ENCODE data around the gene STPG1.

Gene STPG1

DNA sequence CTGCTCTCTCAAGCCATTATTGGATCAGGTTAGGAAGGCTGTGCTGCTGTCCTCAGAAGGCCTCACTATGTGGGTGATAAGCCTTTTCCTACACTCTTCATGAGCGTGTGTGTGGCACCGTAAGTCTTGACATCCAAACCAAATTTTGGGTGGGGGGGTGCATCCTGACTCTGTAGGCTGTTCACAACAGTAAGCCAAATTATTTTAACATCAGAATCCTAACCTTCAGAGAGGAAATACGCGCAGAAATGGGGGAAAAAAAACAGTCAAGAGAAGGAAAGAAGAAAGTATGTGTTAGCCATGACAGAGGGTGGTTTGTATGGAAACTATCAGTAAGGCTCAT, 21.0 kb downstream of the STPG1 start:
- no peaks in the 10 kb centered on the region for H3K27me3 ChIP-seq
- no peak overlapping the region for H3K4me3 ChIP-seq (ENCODE audit: low read depth, low read length)
- DNase-seq: no peak
- no peaks in the 10 kb centered on the region for H3K9me3 ChIP-seq
- H3K4me1 ChIP-seq: no peaks in the 10 kb centered on the region
- H3K36me3 ChIP-seq: no peaks in the 10 kb centered on the region
- TF ChIP-seq, protein P1, sequence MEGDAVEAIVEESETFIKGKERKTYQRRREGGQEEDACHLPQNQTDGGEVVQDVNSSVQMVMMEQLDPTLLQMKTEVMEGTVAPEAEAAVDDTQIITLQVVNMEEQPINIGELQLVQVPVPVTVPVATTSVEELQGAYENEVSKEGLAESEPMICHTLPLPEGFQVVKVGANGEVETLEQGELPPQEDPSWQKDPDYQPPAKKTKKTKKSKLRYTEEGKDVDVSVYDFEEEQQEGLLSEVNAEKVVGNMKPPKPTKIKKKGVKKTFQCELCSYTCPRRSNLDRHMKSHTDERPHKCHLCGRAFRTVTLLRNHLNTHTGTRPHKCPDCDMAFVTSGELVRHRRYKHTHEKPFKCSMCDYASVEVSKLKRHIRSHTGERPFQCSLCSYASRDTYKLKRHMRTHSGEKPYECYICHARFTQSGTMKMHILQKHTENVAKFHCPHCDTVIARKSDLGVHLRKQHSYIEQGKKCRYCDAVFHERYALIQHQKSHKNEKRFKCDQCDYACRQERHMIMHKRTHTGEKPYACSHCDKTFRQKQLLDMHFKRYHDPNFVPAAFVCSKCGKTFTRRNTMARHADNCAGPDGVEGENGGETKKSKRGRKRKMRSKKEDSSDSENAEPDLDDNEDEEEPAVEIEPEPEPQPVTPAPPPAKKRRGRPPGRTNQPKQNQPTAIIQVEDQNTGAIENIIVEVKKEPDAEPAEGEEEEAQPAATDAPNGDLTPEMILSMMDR (IDR thresholded peaks at IDR 0.05; ENCODE audit: low read depth, low read length): no peak

DNA sequence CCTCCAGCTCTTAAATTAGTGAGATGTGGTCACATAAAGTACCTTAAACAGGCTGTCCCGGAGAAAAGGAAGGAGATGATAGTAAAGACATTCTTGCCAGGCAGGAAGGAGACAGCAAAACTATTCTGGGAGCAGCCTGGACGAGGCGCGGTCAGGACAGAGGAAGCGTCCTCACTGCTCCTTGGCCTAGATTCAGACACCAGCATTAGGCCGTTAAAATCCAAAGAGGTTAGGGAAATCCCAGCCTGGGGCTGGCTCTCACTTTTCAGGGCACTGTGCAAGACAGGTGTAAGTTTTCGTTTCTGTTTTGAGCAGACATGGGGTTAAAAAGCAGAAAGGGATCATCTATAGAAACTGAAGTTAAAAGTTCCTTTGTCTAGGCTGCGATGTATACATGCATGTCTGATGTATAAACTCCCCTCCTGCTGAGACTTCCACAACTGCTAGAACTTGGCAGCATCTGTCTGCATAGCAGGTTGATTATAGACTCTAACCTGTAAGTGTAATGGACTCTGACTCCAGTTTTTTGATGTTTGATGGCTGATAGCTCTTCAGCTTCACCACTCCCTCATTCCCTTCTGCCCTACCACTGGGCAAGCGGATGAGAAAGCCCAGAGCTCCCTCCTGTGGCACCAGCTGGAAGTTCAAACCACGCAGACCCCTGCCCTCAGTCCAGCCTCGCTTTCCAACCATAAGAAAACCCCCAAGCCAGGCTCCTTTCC, 21.5 kb downstream of the STPG1 start:
- Histone ChIP-seq H3K9me3 (no peaks in the 10 kb centered on the region), H3K27me3 (no peaks in the 10 kb centered on the region), H3K4me3 (ENCODE audit: low read depth, low read length) (no peak overlapping the region), H3K36me3 (no peaks in the 10 kb centered on the region), H3K4me1 (no peaks in the 10 kb centered on the region)
- TF ChIP-seq, protein P1 (IDR thresholded peaks at IDR 0.05; ENCODE audit: low read depth, low read length): peak; percentile 76
- DNase-seq: peak; percentile 51

DNA sequence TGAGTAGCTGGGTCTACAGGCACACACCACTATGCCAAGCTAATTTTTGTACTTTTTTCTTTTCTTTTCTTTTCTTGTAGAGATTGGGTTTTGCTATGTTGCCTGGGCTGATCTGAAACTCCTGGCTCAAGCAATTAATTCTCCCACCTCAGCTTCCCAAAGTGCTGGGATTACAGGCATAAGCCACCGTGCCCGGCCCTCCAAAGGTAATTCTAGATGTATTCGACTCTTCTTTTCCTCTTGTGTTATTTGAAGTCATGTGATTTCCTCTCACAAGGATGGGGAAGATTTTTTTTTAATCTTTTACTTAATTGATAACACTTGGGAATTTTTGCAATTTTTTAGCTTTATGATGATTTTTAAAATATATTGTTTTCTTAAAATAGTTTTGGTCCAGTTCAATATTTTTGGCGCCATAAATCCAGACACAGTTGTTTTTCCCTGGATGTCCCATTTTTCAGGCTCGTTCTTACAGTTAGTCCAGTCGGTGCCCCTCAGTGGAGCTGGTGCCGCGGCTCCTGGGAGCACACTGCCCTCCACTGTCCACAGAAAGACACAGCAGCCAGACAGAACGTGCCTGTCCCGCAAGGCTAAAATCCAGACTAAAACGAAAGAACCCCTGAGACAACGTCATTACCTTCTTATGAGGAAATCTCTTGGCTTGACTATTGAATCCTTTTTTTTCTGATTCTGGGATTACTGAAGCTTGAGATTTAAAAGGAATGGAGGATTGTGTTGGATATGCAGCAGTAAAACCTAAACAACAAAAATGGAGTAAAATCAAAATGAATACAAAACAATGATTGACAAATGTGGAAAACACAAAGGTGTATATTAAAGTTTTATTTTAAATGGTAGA, 22.4 kb downstream of the STPG1 start:
- peak; percentile 65 for DNase-seq
- TF ChIP-seq, protein P1 (IDR thresholded peaks at IDR 0.05; ENCODE audit: low read depth, low read length): peak; percentile 84
- Histone ChIP-seq H3K4me1 (no peaks in the 10 kb centered on the region), H3K36me3 (no peaks in the 10 kb centered on the region), H3K9me3 (no peaks in the 10 kb centered on the region), H3K27me3 (no peaks in the 10 kb centered on the region), H3K4me3 (ENCODE audit: low read depth, low read length) (no peak overlapping the region)

DNA sequence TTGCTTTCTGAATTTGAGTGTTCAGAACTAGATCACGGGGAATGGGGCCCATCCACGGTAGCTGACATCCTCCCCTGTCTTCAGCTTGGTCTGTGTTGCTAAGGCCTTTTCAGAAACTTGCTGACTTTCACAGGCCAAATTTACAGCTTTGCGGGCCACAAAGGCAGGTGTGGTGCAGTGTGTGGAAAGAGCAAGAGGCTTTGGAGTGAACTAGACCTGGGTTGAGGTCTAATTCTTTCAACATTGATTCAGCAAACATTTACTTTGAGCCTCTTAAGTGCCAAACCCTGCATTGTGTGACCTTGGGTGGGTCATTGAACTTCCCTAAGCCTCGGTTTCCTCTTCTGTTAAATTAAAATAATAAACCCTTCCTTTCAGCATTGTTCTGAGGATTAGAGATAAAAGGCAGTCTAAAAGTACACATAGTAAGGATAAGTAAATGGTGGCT, 24.3 kb downstream of the STPG1 start:
- no peak overlapping the region for H3K4me3 ChIP-seq (ENCODE audit: low read depth, low read length)
- DNase-seq: no peak
- H3K36me3 ChIP-seq: no peaks in the 10 kb centered on the region
- no peaks in the 10 kb centered on the region for H3K9me3 ChIP-seq
- no peaks in the 10 kb centered on the region for H3K27me3 ChIP-seq
- H3K4me1 ChIP-seq: no peaks in the 10 kb centered on the region
- TF ChIP-seq, protein P1 (IDR thresholded peaks at IDR 0.05; ENCODE audit: low read depth, low read length): no peak

DNA sequence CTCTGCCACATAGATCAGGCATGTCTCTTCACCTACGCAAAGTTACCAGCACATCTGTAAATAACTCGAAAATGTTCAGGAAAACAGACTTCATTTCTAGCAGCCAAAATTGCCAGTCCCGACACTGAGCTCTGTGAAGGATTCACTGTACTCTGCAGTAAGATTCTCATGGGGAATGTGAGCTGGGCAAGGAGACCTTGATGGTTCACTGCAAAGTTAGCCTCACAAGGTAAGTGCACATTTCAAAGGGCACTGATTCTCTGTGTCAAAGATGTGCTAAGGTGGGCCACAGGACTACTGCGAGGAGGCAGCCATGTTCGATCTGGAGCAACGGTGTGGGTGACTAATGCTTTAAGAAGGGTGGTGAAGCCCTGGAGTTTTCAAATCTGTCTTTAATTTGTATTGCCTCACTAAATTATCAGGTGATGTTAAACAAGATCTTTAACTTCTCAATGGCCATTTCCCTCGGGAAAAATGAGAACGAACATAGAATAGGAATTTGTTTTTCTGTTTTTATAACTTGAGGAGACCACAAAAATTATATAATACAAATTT, 25.2 kb downstream of the STPG1 start:
- no peak overlapping the region for H3K4me3 ChIP-seq (ENCODE audit: low read depth, low read length)
- no peak for DNase-seq
- TF ChIP-seq, protein P1 (IDR thresholded peaks at IDR 0.05; ENCODE audit: low read depth, low read length): no peak
- H3K4me1 ChIP-seq: no peaks in the 10 kb centered on the region
- no peaks in the 10 kb centered on the region for H3K36me3 ChIP-seq
- no peaks in the 10 kb centered on the region for H3K9me3 ChIP-seq
- H3K27me3 ChIP-seq: no peaks in the 10 kb centered on the region

All from BE2C (cell line).